ENCODE measurements around the gene ANKMY1.

GRCh38 chr2:240602266-240603050, 44.7 kb upstream of the ANKMY1 start:
- TF ChIP-seq CTCF (IDR thresholded peaks at IDR 0.05; ENCODE audit: insufficient read depth, low read length, poor library complexity, severe bottlenecking) (no peak), EZH2phosphoT487 (conservative IDR thresholded peaks at IDR 0.05; ENCODE audit: low read length) (no peak)

Measured in SU-DHL-6 (cell line).